Neural cell (in vitro differentiated cells): ENCODE results near the gene SERPINB6.

Experiments used
- POLR2AphosphoS5 ChIP-seq: IDR thresholded peaks from 2 replicates; pipeline ENCODE4 v1.6.1; 2012
- TF ChIP-seq, protein P1 (sequence below): fragments of 450-650 bp; IDR thresholded peaks from 2 replicates; pipeline ENCODE4 v1.5.1; 2014; ENCODE audit warnings: antibody characterized with exemption, mild to moderate bottlenecking, moderate library complexity; ENCODE audit not compliant: poor library complexity, severe bottlenecking

- TF ChIP-seq, protein P1, sequence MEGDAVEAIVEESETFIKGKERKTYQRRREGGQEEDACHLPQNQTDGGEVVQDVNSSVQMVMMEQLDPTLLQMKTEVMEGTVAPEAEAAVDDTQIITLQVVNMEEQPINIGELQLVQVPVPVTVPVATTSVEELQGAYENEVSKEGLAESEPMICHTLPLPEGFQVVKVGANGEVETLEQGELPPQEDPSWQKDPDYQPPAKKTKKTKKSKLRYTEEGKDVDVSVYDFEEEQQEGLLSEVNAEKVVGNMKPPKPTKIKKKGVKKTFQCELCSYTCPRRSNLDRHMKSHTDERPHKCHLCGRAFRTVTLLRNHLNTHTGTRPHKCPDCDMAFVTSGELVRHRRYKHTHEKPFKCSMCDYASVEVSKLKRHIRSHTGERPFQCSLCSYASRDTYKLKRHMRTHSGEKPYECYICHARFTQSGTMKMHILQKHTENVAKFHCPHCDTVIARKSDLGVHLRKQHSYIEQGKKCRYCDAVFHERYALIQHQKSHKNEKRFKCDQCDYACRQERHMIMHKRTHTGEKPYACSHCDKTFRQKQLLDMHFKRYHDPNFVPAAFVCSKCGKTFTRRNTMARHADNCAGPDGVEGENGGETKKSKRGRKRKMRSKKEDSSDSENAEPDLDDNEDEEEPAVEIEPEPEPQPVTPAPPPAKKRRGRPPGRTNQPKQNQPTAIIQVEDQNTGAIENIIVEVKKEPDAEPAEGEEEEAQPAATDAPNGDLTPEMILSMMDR: no peak
- no peak for TF ChIP-seq POLR2AphosphoS5
Observed at GRCh38 chr6:3015144-3015543, 43.8 kb upstream of the SERPINB6 start.
